K562 (cell line): ENCODE results near the gene GNB5. TPM values are rescaled to one million over a fixed set of nuclear protein-coding genes. Genes with fewer than 3 reads are reported as not detected.

ENCODE experiments used
- ATF1 ChIP-seq, 2 experiments: fragments of 450-650 bp in 1 of 2; IDR thresholded peaks; 2 replicates each; pipeline ENCODE4 v1.6.1; 2016; ENCODE audit warnings: missing compliant biosample characterization in 1 of 2, missing genetic modification characterization in 1 of 2
- FOSL1 ChIP-seq: fragments of 200-800 bp; sonication (Bioruptor generic); conservative IDR thresholded peaks from 2 replicates; pipeline ENCODE4 v1.6.1; 2016; ENCODE audit warnings: missing genetic modification characterization, missing compliant biosample characterization
- FOXA3 ChIP-seq, 2 experiments: fragments of 450-650 bp in 1 of 2; sonication (generic) in 1 of 2; formaldehyde crosslinking; IDR thresholded peaks in 1 of 2; conservative IDR thresholded peaks in 1 of 2; 2 replicates each; pipeline versions ENCODE4 v1.4.0 to v1.8.0; 2020 to 2022; ENCODE audit warnings: mild to moderate bottlenecking in 2 of 2, missing genetic modification reagents in 1 of 2
- GABPB1 ChIP-seq: sonication (generic); formaldehyde crosslinking; IDR thresholded peaks from 2 replicates; pipeline ENCODE4 v1.8.0; 2022; ENCODE audit warnings: mild to moderate bottlenecking, missing genetic modification reagents
- HCFC1 ChIP-seq: IDR thresholded peaks from 2 replicates; pipeline ENCODE4 v1.6.1; 2012; ENCODE audit warnings: low read depth, low read length, improper control_type of control experiment
- KLF16 ChIP-seq: IDR thresholded peaks from 2 replicates; pipeline ENCODE4 v1.6.1; 2016; ENCODE audit warnings: antibody characterized with exemption
- LCOR ChIP-seq: sonication (generic); formaldehyde crosslinking; IDR thresholded peaks from 2 replicates; pipeline ENCODE4 v1.8.0; 2022; ENCODE audit warnings: mild to moderate bottlenecking, missing genetic modification reagents
- NFIC ChIP-seq: fragments of 450-650 bp; IDR thresholded peaks from 2 replicates; pipeline ENCODE4 v1.6.1; 2017; ENCODE audit warnings: mild to moderate bottlenecking, inconsistent platforms
- NFXL1 ChIP-seq: fragments of 450-650 bp; formaldehyde crosslinking; IDR thresholded peaks from 2 replicates; pipeline ENCODE4 v1.4.0; 2021; ENCODE audit warnings: mild to moderate bottlenecking
- PHTF2 ChIP-seq: fragments of 250-450 bp; sonication (Bioruptor Pico); IDR thresholded peaks from 2 replicates; pipeline ENCODE4 v1.5.0; 2021; ENCODE audit warnings: mild to moderate bottlenecking
- PTRF ChIP-seq: fragments of 450-650 bp; IDR thresholded peaks from 2 replicates; pipeline ENCODE4 v1.6.1; 2016; ENCODE audit warnings: mild to moderate bottlenecking, missing genetic modification characterization, missing compliant biosample characterization
- SAFB ChIP-seq: fragments of 200-400 bp; formaldehyde crosslinking; IDR thresholded peaks from 2 replicates; pipeline ENCODE4 v1.6.1; 2017; ENCODE audit warnings: low read depth, low read length, borderline replicate concordance
- SIX5 ChIP-seq, 2 experiments: IDR thresholded peaks; 2 replicates each; pipeline ENCODE4 v1.6.1; 2011; ENCODE audit warnings: low read length in 2 of 2, borderline replicate concordance in 1 of 2, low read depth in 1 of 2, mild to moderate bottlenecking in 1 of 2, moderate library complexity in 1 of 2; ENCODE audit not compliant: insufficient read depth in 1 of 2
- SMAD4 ChIP-seq: fragments of 250-450 bp; sonication (Bioruptor Pico); conservative IDR thresholded peaks from 2 replicates; pipeline ENCODE4 v1.8.0; 2021; ENCODE audit warnings: inconsistent platforms, mild to moderate bottlenecking, moderate library complexity
- SMARCA4 ChIP-seq: fragments of 450-650 bp; IDR thresholded peaks from 2 replicates; pipeline ENCODE4 v1.6.1; 2016
- SMC3 ChIP-seq: conservative IDR thresholded peaks from 2 replicates; pipeline ENCODE4 v1.6.1; 2011; ENCODE audit warnings: low read depth, low read length, improper control_type of control experiment; ENCODE audit not compliant: insufficient read depth
- TEAD1 ChIP-seq, 2 experiments: fragments of 450-650 bp in 1 of 2; sonication (generic) in 1 of 2; formaldehyde crosslinking; IDR thresholded peaks; 2 replicates each; pipeline versions ENCODE4 v1.4.0 to v1.8.0; 2020 to 2022; ENCODE audit warnings: mild to moderate bottlenecking in 2 of 2, missing genetic modification reagents in 1 of 2
- TRIM24 ChIP-seq, 2 experiments: fragments of 450-650 bp; IDR thresholded peaks; 2 replicates each; pipeline ENCODE4 v1.6.1; 2016
- polyA plus RNA-seq, 8 experiments: library from polyadenylated mRNA; depleted of rRNA in 4 of 8; stranded (reverse) in 5 of 8; unstranded in 3 of 8; fragments of >200 nt; fragmentation: Nextera tagmentation in 2 of 8; fragmentation: Illumina TruSeq in 1 of 8; extraction: Ambion mirVana in 2 of 8; extraction: Trizol in 1 of 8; gene quantifications; 2 replicates each; pipeline versions ENCODE4 v1.2.1 to v1.2.3, GENCODE V29; 2011 to 2014; ENCODE audit warnings: inconsistent platforms in 1 of 8, missing spikeins in 1 of 8
- total RNA-seq, 7 experiments: library from RNA; depleted of rRNA in 6 of 7; stranded (reverse); fragments of >200 nt in 6 of 7; fragmentation: Illumina TruSeq in 2 of 7; extraction: Trizol in 2 of 7; gene quantifications; 2 replicates each; pipeline versions ENCODE4 v1.2.1 to v1.2.3, GENCODE V29; 2011 to 2021; ENCODE audit warnings: low replicate concordance in 1 of 7
- TF ChIP-seq, protein P1 (sequence below), 2 experiments: fragments of 200-800 bp in 1 of 2; sonication (Bioruptor generic) in 1 of 2; sonication (generic) in 1 of 2; formaldehyde crosslinking in 1 of 2; IDR thresholded peaks in 1 of 2; conservative IDR thresholded peaks in 1 of 2; 2 replicates each; pipeline versions ENCODE4 v1.5.0 to v1.6.1; 2016 to 2020; ENCODE audit warnings: missing compliant biosample characterization in 1 of 2, missing genetic modification characterization in 1 of 2, missing genetic modification reagents in 1 of 2
- TF ChIP-seq, protein P2 (sequence below): IDR thresholded peaks from 3 replicates; pipeline ENCODE4 v1.6.1; 2011; ENCODE audit warnings: borderline replicate concordance, mild to moderate bottlenecking, moderate library complexity; ENCODE audit not compliant: insufficient read length; ENCODE audit errors: extremely low read depth
- TF ChIP-seq, protein P3 (sequence below): fragments of 250-450 bp; sonication (Bioruptor Pico); IDR thresholded peaks from 2 replicates; pipeline ENCODE4 v1.8.0; 2021; ENCODE audit warnings: borderline replicate concordance, mild to moderate bottlenecking, moderate library complexity; ENCODE audit not compliant: poor library complexity, severe bottlenecking
- TF ChIP-seq, protein P4 (sequence below): fragments of 450-650 bp; IDR thresholded peaks from 2 replicates; pipeline ENCODE4 v1.6.1; 2017; ENCODE audit warnings: antibody characterized with exemption

Gene GNB5
- total and polyA plus RNA-seq, 9 of the 15 experiments (the other 6 are each of a cell fraction or from before 2014, with no cell fraction given) = 0.11 to 2.1 (median 0.77) TPM

DNA sequence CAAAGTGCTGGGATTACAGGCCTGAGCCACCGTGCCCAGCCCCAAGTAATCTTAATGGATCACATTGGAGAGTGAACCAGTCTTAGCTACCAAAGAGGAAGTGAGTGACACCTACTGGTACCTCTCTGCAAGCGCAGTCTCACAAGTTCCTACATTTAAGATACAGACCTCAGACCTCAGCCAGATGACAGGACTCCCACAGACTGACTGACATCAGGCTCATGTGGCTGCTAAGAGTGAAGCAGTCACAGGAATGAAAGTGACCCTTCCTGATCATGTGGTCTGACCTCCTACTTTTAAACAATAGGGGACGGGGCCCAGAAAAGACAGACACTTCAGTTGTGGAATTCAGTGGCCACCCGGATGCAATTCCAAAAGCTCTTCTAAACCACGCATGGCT is 36.3 kb upstream of the GNB5 start (continued):
- TF ChIP-seq, protein P1, sequence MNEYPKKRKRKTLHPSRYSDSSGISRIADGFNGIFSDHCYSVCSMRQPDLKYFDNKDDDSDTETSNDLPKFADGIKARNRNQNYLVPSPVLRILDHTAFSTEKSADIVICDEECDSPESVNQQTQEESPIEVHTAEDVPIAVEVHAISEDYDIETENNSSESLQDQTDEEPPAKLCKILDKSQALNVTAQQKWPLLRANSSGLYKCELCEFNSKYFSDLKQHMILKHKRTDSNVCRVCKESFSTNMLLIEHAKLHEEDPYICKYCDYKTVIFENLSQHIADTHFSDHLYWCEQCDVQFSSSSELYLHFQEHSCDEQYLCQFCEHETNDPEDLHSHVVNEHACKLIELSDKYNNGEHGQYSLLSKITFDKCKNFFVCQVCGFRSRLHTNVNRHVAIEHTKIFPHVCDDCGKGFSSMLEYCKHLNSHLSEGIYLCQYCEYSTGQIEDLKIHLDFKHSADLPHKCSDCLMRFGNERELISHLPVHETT (CRISPR knock-in tag; conservative IDR thresholded peaks at IDR 0.05 in 1 of 2, IDR thresholded peaks at IDR 0.05 in 1 of 2) = no peak
- no peak for TF ChIP-seq NFXL1 (CRISPR knock-in tag)
- TF ChIP-seq SIX5 (IDR thresholded peaks at IDR 0.05; ENCODE audit: borderline replicate concordance in 1 of 2, insufficient read depth in 1 of 2, low read depth in 1 of 2, low read length in 2 of 2) = no peak
- TF ChIP-seq SMAD4 (CRISPR knock-in tag) = no peak
- no peak for TF ChIP-seq SAFB
- TF ChIP-seq, protein P2, sequence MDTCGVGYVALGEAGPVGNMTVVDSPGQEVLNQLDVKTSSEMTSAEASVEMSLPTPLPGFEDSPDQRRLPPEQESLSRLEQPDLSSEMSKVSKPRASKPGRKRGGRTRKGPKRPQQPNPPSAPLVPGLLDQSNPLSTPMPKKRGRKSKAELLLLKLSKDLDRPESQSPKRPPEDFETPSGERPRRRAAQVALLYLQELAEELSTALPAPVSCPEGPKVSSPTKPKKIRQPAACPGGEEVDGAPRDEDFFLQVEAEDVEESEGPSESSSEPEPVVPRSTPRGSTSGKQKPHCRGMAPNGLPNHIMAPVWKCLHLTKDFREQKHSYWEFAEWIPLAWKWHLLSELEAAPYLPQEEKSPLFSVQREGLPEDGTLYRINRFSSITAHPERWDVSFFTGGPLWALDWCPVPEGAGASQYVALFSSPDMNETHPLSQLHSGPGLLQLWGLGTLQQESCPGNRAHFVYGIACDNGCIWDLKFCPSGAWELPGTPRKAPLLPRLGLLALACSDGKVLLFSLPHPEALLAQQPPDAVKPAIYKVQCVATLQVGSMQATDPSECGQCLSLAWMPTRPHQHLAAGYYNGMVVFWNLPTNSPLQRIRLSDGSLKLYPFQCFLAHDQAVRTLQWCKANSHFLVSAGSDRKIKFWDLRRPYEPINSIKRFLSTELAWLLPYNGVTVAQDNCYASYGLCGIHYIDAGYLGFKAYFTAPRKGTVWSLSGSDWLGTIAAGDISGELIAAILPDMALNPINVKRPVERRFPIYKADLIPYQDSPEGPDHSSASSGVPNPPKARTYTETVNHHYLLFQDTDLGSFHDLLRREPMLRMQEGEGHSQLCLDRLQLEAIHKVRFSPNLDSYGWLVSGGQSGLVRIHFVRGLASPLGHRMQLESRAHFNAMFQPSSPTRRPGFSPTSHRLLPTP = no peak
- no peak for TF ChIP-seq PTRF (tag)
- TF ChIP-seq, protein P3, sequence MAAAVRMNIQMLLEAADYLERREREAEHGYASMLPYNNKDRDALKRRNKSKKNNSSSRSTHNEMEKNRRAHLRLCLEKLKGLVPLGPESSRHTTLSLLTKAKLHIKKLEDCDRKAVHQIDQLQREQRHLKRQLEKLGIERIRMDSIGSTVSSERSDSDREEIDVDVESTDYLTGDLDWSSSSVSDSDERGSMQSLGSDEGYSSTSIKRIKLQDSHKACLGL (CRISPR knock-in tag) = no peak
- no peak for TF ChIP-seq TRIM24 (IDR thresholded peaks at IDR 0.05)
- no peak for TF ChIP-seq NFIC
- no peak for TF ChIP-seq PHTF2 (CRISPR knock-in tag)
- TF ChIP-seq ATF1 (CRISPR knock-in tag; IDR thresholded peaks at IDR 0.05) = no peak
- TF ChIP-seq ATF1 (tag; IDR thresholded peaks at IDR 0.05) = 0 out of 2 replicates have a peak, but pooled peaks have one; percentile 12
- no peak for TF ChIP-seq KLF16
- no peak for TF ChIP-seq LCOR (CRISPR knock-in tag)
- TF ChIP-seq FOXA3 (CRISPR knock-in tag; conservative IDR thresholded peaks at IDR 0.05 in 1 of 2, IDR thresholded peaks at IDR 0.05 in 1 of 2) = no peak
- 0 out of 2 replicates have a peak, but pooled peaks have one; percentile 15 for TF ChIP-seq SMC3
- TF ChIP-seq SMARCA4 = no peak
- no peak for TF ChIP-seq TEAD1 (CRISPR knock-in tag; IDR thresholded peaks at IDR 0.05)
- TF ChIP-seq, protein P4, sequence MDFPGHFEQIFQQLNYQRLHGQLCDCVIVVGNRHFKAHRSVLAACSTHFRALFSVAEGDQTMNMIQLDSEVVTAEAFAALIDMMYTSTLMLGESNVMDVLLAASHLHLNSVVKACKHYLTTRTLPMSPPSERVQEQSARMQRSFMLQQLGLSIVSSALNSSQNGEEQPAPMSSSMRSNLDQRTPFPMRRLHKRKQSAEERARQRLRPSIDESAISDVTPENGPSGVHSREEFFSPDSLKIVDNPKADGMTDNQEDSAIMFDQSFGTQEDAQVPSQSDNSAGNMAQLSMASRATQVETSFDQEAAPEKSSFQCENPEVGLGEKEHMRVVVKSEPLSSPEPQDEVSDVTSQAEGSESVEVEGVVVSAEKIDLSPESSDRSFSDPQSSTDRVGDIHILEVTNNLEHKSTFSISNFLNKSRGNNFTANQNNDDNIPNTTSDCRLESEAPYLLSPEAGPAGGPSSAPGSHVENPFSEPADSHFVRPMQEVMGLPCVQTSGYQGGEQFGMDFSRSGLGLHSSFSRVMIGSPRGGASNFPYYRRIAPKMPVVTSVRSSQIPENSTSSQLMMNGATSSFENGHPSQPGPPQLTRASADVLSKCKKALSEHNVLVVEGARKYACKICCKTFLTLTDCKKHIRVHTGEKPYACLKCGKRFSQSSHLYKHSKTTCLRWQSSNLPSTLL = no peak
- no peak for TF ChIP-seq HCFC1
- no peak for TF ChIP-seq GABPB1 (CRISPR knock-in tag)
- no peak for TF ChIP-seq FOSL1
